ENCODE data around the gene CFAP46.

Gene CFAP46

GRCh38 chr10:132813001-132813401 is 129.4 kb downstream of the CFAP46 start:
- CTCF ChIA-PET = no interaction called here
- POLR2A ChIA-PET (ENCODE audit: low non-redundant PET) = no interaction called here
- H3K27ac ChIP-seq = no peak overlapping the region
- TF ChIP-seq CTCF (conservative IDR thresholded peaks at IDR 0.05; ENCODE audit: low read depth) = no peak
- no peak for DNase-seq (ENCODE audit: low spot score)

DNA sequence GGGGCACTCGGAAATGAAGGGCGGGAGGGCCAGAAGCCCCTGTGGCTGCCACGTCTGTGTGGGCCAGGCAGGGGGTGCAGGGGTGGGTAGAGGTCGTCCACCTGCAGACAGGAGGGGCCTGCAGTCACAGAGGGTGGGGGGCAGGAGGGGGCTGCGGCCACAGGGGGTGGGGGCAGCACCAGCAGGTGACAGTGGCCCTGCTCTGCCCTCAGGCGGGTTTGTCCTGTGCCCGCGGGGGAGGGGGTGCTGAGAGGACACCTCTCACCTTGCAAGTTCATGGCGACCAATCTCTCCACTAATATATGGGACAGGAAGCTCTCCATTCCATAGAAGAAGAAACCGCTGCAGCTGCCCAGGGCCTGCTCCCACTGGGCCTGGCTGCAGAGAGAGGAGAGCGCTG is 129.8 kb downstream of the CFAP46 start:
- no peak overlapping the region for H3K27ac ChIP-seq
- no peak for DNase-seq (ENCODE audit: low spot score)
- POLR2A ChIA-PET (ENCODE audit: low non-redundant PET) = no interaction called here
- CTCF ChIA-PET = no interaction called here
- no peak for TF ChIP-seq CTCF (conservative IDR thresholded peaks at IDR 0.05; ENCODE audit: low read depth)

GRCh38 chr10:132811891-132812481 is 130.4 kb downstream of the CFAP46 start:
- no peak for TF ChIP-seq CTCF (conservative IDR thresholded peaks at IDR 0.05; ENCODE audit: low read depth)
- ChIA-PET CTCF (no interaction called here), POLR2A (ENCODE audit: low non-redundant PET) (no interaction called here)
- DNase-seq (ENCODE audit: low spot score) = no peak
- H3K27ac ChIP-seq = no peak overlapping the region

DNA sequence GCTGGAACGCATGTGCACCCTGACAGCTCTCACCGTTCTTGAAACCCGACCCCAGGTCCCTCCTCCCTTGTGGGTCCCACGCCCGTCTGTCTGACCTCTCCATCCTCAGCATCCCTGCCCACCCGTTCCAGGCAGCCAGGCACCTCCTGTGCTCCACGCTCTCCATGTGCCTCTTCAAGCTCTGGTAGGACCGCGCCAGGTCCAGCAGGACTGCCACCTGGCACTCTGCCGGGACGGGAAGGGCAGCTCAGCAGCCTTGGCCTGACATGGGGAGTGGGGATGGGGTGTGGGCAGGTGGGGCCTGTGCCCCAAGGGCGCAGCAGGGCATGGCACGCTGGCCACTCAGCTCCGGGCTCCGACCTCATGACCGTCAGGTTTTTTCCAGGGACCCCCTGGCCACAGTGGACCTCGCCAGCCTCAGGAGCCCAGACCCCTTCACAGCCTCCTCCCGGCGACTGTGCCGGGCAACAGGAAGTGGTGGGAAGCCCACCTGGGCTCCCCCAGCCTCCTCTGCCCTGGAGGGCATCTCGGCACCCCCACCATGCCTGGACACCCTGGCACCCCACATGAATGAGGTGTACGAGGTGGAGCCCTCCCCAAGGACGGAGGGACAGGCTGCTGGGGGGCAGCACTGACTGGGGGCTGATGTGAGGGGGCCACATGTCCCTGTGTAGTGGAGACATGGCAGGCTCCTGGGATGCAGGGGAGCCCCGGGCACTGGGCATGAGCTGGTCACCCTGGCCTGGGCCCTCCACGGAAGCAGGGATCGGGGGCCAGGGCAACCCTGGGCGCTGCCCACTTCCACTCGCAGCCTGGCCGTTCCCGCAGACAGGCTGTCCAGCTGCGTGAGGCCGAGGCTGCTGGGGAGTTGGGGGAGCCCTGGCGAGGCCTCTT is 131.3 kb downstream of the CFAP46 start:
- ChIA-PET CTCF (no interaction called here), POLR2A (ENCODE audit: low non-redundant PET) (no interaction called here)
- H3K27ac ChIP-seq = no peak overlapping the region
- no peak for DNase-seq (ENCODE audit: low spot score)
- no peak for TF ChIP-seq CTCF (conservative IDR thresholded peaks at IDR 0.05; ENCODE audit: low read depth)

GRCh38 chr10:132810141-132810806 is 132.1 kb downstream of the CFAP46 start:
- CTCF ChIA-PET = no interaction called here
- no peak for TF ChIP-seq CTCF (conservative IDR thresholded peaks at IDR 0.05; ENCODE audit: low read depth)

GRCh38 chr10:132809232-132810140 is 132.9 kb downstream of the CFAP46 start:
- POLR2A ChIA-PET (ENCODE audit: low non-redundant PET) = no interaction called here
- DNase-seq (ENCODE audit: low spot score) = no peak
- H3K27ac ChIP-seq = no peak overlapping the region
- CTCF ChIA-PET = no interaction called here
- no peak for TF ChIP-seq CTCF (conservative IDR thresholded peaks at IDR 0.05; ENCODE audit: low read depth)

More at GRCh38 chr10:132810141-132810806, 132.1 kb downstream of the CFAP46 start:
- DNase-seq (ENCODE audit: low spot score) = no peak
- POLR2A ChIA-PET (ENCODE audit: low non-redundant PET) = no interaction called here
- H3K27ac ChIP-seq = no peak overlapping the region
